GM21360 (cell line): Measurements from ENCODE around the gene PDXP.
"Not testable (repeated sequence)": the region's sequence is repeated elsewhere in the genome, so short reads cannot be mapped to it uniquely, and the experiment has no call there.

Experiments used
- ATAC-seq: cut with Tn5 transposase; IDR thresholded peaks from one replicate; pipeline ENCODE4 v1.9.1; 2021; ENCODE audit warnings: mild to moderate bottlenecking, moderate library complexity; ENCODE audit not compliant: unreplicated experiment

The PDXP gene

GRCh38 chr22:37643225-37643847 lies 15.2 kb upstream of the PDXP start:
- ATAC-seq, result no peak

- no peak for ATAC-seq
Measured at GRCh38 chr22:37647317-37647716, 11.2 kb upstream of the PDXP start.

GRCh38 chr22:37647928-37648327 lies 10.6 kb upstream of the PDXP start:
- no peak for ATAC-seq

GRCh38 chr22:37650463-37651136 lies 7.9 kb upstream of the PDXP start:
- no peak for ATAC-seq

- ATAC-seq, result no peak
Measured at GRCh38 chr22:37654563-37655251, 3.8 kb upstream of the PDXP start.

- no peak for ATAC-seq
Measured at GRCh38 chr22:37655252-37655563, 3.3 kb upstream of the PDXP start.

GRCh38 chr22:37656583-37656982 lies 1.9 kb upstream of the PDXP start:
- not testable (repeated sequence) for ATAC-seq

- no peak for ATAC-seq
Measured at GRCh38 chr22:37657590-37658132, 862 bp upstream of the PDXP start.

- peak; percentile 6 for ATAC-seq
Measured at GRCh38 chr22:37659066-37659896, 758 bp downstream of the PDXP start.

- no peak for ATAC-seq
Measured at GRCh38 chr22:37659897-37660708, 1.6 kb downstream of the PDXP start.

GRCh38 chr22:37660709-37661045 lies 2.2 kb downstream of the PDXP start:
- ATAC-seq, result no peak

- ATAC-seq, result no peak
Measured at GRCh38 chr22:37661160-37661924, 2.8 kb downstream of the PDXP start.

- ATAC-seq, result no peak
Measured at GRCh38 chr22:37662039-37662438, 3.5 kb downstream of the PDXP start.

- ATAC-seq, result no peak
Measured at GRCh38 chr22:37663521-37664140, 5.1 kb downstream of the PDXP start.

GRCh38 chr22:37664249-37665101 lies 6.0 kb downstream of the PDXP start:
- no peak for ATAC-seq

GRCh38 chr22:37665487-37665886 lies 7.0 kb downstream of the PDXP start:
- no peak for ATAC-seq

- ATAC-seq, result no peak
Measured at GRCh38 chr22:37669586-37669985, 11.1 kb downstream of the PDXP start.

GRCh38 chr22:37672206-37672919 lies 13.8 kb downstream of the PDXP start:
- ATAC-seq, result no peak
